HG02678 (cell line): Measurements from ENCODE around the gene POM121L12.

Source experiments
- ATAC-seq: cut with Tn5 transposase; IDR thresholded peaks from one replicate; pipeline ENCODE4 v1.9.1; 2021; ENCODE audit warnings: mild to moderate bottlenecking, moderate library complexity; ENCODE audit not compliant: unreplicated experiment

The POM121L12 gene

GRCh38 chr7:53035499-53036412 lies at the start of gene POM121L12:
Gene POM121L12 (plus strand): TSS chr7:53035633. CDS start chr7:53035672, 39 bp downstream.
- ATAC-seq = no peak

- ATAC-seq = no peak
Measured at GRCh38 chr7:52992001-52992400, 43.4 kb upstream of the POM121L12 start.

GRCh38 chr7:52992479-52993162 lies 42.8 kb upstream of the POM121L12 start:
- no peak for ATAC-seq

- no peak for ATAC-seq
Measured at GRCh38 chr7:52995676-52996075, 39.8 kb upstream of the POM121L12 start.

- no peak for ATAC-seq
Measured at GRCh38 chr7:53001221-53001620, 34.2 kb upstream of the POM121L12 start.

GRCh38 chr7:53002389-53002788 lies 33.0 kb upstream of the POM121L12 start:
- ATAC-seq = no peak

- ATAC-seq = no peak
Measured at GRCh38 chr7:53003653-53004445, 31.6 kb upstream of the POM121L12 start.

- no peak for ATAC-seq
Measured at GRCh38 chr7:53013925-53014324, 21.5 kb upstream of the POM121L12 start.

- no peak for ATAC-seq
Measured at GRCh38 chr7:53015463-53015862, 20.0 kb upstream of the POM121L12 start.

GRCh38 chr7:53022893-53023292 lies 12.5 kb upstream of the POM121L12 start:
- no peak for ATAC-seq

- no peak for ATAC-seq
Measured at GRCh38 chr7:53048638-53049037, 13.2 kb downstream of the POM121L12 start.

- no peak for ATAC-seq
Measured at GRCh38 chr7:53050433-53050832, 15.0 kb downstream of the POM121L12 start.

- no peak for ATAC-seq
Measured at GRCh38 chr7:53059591-53059990, 24.2 kb downstream of the POM121L12 start.

- no peak for ATAC-seq
Measured at GRCh38 chr7:53060066-53060465, 24.6 kb downstream of the POM121L12 start.

- ATAC-seq = no peak
Measured at GRCh38 chr7:53062796-53063195, 27.4 kb downstream of the POM121L12 start.

- ATAC-seq = no peak
Measured at GRCh38 chr7:53068673-53069072, 33.2 kb downstream of the POM121L12 start.

- no peak for ATAC-seq
Measured at GRCh38 chr7:53070883-53071282, 35.5 kb downstream of the POM121L12 start.
